ENCODE data around the gene AIG1.

AIG1 gene

DNA sequence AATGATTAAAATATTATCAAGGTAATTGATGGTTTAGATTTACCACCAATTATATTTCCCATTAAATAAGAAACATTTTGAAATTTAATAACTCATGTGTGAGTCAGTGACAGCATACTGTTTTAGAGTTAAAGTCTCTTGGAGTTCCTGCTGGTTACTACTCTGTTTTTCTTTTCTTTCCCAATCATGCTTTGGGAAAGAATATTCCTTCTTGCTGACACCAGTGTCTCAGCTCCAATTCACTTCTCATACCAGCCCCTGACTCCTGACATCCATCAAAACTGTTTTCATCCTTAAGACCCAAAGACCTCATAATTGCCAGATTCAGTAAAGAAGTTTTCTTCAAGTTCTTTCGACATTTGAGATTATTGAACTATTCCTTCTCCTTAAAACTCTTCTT, 50.3 kb downstream of the AIG1 start:
- TF ChIP-seq, protein P1, sequence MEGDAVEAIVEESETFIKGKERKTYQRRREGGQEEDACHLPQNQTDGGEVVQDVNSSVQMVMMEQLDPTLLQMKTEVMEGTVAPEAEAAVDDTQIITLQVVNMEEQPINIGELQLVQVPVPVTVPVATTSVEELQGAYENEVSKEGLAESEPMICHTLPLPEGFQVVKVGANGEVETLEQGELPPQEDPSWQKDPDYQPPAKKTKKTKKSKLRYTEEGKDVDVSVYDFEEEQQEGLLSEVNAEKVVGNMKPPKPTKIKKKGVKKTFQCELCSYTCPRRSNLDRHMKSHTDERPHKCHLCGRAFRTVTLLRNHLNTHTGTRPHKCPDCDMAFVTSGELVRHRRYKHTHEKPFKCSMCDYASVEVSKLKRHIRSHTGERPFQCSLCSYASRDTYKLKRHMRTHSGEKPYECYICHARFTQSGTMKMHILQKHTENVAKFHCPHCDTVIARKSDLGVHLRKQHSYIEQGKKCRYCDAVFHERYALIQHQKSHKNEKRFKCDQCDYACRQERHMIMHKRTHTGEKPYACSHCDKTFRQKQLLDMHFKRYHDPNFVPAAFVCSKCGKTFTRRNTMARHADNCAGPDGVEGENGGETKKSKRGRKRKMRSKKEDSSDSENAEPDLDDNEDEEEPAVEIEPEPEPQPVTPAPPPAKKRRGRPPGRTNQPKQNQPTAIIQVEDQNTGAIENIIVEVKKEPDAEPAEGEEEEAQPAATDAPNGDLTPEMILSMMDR (IDR thresholded peaks at IDR 0.05; ENCODE audit: low read depth, low read length), result no peak
- DNase-seq (ENCODE audit: extremely low read depth, low read depth), result no peak

DNA sequence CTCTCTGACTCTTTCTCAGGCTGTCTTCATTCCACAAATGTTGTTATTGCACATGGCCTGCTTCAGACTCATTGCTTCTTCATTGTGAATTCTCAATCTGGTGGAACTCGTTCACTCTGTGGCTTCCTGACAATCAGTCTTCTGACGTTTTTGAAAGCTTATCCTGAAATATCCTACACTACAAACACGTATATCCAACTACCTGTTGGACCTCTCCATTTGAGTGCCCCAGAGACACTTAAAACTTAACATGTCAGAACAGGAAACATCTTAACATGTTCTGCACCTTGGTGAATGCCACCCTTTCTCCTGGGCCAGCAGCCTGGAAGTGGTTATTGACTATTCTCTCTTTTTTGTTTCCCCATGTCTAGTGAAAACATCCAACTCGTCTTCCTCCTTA, 50.8 kb downstream of the AIG1 start:
- DNase-seq (ENCODE audit: extremely low read depth, low read depth), result no peak
- TF ChIP-seq, protein P1 (IDR thresholded peaks at IDR 0.05; ENCODE audit: low read depth, low read length), result no peak

DNA sequence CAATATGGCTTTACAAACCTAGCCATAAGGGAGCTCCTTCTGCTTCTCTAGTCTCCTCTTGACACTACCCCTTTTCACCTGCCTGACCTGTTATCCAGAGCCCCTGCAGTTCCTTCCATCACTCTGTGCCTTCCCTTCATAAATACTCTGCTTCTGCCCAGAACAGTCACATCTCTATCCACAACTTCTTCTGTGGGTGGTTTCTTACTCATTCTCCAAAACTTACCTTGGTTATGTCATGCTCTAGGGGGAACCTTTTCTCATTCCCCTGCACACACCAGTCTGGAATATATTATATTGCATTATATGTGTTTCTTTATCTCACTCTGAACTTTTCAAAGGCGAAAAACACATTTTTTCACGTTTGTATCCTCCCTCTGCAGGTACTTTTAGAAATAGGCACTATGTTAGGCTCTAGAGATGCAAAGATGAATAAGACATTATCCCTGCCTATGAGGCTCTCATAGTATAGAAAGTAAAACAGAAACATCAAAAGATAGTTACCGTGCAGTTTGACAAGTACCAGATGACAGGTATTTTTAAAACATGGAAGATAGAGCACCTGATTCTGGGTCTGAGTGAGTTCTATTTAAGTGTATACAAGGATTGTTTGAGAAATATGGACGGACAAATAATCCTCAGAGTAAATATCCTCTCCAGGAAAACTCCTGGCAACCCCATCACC, 51.5 kb downstream of the AIG1 start:
- TF ChIP-seq, protein P1 (IDR thresholded peaks at IDR 0.05; ENCODE audit: low read depth, low read length), result no peak
- DNase-seq (ENCODE audit: extremely low read depth, low read depth), result no peak

DNA sequence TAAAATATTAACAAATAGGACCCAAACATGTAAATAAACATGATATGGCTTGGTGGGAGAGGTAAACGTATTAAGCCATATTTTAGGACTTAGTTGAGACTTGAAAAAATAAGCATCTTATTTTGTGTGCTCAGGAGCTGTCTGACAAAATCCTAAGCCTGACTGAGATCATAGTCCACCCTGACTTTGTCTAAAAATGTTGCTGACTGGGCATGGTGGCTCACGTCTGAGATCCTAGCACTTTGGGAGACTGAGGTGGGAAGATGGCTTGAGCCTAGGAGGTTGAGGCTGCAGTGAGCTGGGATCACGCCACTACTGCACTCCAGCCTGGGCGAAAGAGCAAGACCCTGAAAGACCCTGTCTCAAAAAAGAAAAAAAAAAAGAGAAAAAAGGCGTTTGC, 52.1 kb downstream of the AIG1 start:
- DNase-seq (ENCODE audit: extremely low read depth, low read depth), result no peak
- TF ChIP-seq, protein P1 (IDR thresholded peaks at IDR 0.05; ENCODE audit: low read depth, low read length), result no peak

DNA sequence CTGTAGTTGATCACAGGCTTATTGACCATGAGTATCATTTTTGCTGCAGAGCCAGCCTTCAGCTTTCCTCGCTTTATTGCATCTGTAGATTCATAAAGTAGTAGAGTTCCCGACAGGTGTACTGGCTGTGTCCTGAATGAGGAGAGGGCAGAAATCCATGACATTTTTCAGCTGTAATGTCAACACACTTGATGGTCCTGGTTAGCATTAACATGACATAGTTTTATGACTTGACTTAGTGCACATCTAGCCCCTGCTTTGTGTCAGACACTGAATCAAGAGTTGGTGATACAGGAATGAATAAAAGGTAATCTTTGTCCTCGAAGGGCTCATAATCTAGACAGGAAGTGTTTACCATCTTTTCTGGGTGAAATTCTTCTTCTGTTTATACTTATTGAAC, 55.0 kb downstream of the AIG1 start:
- no peak for DNase-seq (ENCODE audit: extremely low read depth, low read depth)
- TF ChIP-seq, protein P1 (IDR thresholded peaks at IDR 0.05; ENCODE audit: low read depth, low read length), result no peak

DNA sequence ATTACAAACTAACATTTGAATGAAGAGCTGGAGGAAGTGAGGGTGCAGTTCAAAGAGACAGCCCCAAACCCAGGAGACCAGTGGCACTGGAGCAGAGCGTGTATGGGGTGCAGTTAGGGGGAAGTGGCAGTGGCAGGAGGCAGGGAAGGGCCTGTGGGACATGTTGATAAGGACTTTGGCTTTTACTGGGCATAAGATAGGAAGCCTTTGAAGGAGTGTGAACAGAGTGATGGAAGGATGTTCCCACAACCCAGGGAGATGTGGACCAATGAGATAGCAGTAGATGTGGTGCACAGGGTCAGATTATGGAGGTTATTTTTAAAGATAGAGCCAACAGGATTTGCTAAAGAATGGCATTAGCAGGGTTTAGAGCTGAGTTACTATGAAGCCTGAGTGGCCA, 56.4 kb downstream of the AIG1 start:
- TF ChIP-seq, protein P1 (IDR thresholded peaks at IDR 0.05; ENCODE audit: low read depth, low read length), result no peak
- no peak for DNase-seq (ENCODE audit: extremely low read depth, low read depth)

DNA sequence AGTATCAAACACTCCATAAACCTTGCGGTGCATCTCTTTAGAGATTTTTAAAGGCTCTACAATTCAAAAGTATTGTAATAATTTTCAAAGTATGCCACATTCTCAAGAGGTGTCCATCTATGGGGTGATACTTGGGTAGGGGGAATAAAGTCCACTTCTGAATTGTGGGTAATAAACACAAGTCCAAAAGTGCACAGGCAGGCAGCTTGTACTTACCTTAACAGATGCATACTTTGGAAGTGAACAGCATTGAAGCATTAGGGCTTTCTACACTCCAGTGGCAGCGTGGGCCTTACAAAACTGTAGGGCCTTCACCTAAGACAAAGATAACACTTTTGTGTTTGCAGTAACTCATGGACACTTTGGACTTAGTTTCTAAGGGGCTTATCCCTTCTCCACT, 58.6 kb downstream of the AIG1 start:
- no peak for DNase-seq (ENCODE audit: extremely low read depth, low read depth)
- TF ChIP-seq, protein P1 (IDR thresholded peaks at IDR 0.05; ENCODE audit: low read depth, low read length), result no peak

All from AG09319 (cell line).